ENCODE results near the gene AMD1. TPM values are rescaled to one million over a fixed set of nuclear protein-coding genes. Genes with fewer than 3 reads are reported as not detected.
"Not testable (repeated sequence)": the region's sequence is repeated elsewhere in the genome, so short reads cannot be mapped to it uniquely, and the experiment has no call there.

The AMD1 gene
- total and polyA plus RNA-seq, 12 donors = 15.4 to 64.1 (median 43.5) TPM

- intact Hi-C loops (cut with DNase I) = no loop called here
- H3K27ac ChIP-seq = no peak overlapping the region
- TF ChIP-seq POLR2A (IDR thresholded peaks at IDR 0.05) (no peak), CTCF (IDR thresholded peaks at IDR 0.05) (no peak)
- WGBS, 4 donors = 90 to 97% (median 94%) methylated on average over 6 of the region's 6 CpGs
- no peaks in the 10 kb centered on the region for H3K36me3 ChIP-seq (replicated peaks in 1 of 2)
- no peak overlapping the region for H3K4me3 ChIP-seq
- no peaks in the 10 kb centered on the region for H3K9me3 ChIP-seq (replicated peaks in 1 of 3)
- DNase-seq = no peak
- H3K27me3 ChIP-seq = no peaks in the 10 kb centered on the region
- H3K4me1 ChIP-seq (replicated peaks in 1 of 2) = no peaks in the 10 kb centered on the region
These were observed 43.2 kb upstream of the AMD1 start for GRCh38 chr6:110831405-110831804.

DNA sequence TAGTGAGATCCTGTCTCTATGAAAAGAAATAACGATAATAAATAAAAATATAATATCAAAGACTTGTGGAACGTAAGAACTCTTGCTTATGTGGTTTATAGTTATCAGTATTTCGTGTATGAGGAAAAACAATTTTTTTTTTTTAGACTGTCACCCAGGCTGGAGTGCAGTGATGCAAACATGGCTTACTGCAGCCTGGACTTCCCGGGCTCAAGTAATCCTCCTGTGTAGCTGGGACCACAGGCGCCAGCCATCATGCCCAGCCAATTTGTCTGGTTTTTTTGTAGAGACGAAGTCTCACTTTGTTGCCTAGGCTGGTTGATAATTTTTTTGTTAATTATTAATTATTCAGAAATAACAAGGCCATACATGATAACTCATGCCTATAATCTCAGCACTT, 40.8 kb upstream of the AMD1 start:
- intact Hi-C loops (cut with DNase I) = no loop called here
- Histone ChIP-seq H3K4me1 (replicated peaks in 1 of 2) (no peaks in the 10 kb centered on the region), H3K9me3 (replicated peaks in 1 of 3) (no peaks in the 10 kb centered on the region), H3K27ac (no peak overlapping the region), H3K4me3 (no peak overlapping the region), H3K27me3 (no peaks in the 10 kb centered on the region), H3K36me3 (replicated peaks in 1 of 2) (no peaks in the 10 kb centered on the region)
- TF ChIP-seq POLR2A (IDR thresholded peaks at IDR 0.05) = no peak
- TF ChIP-seq CTCF (IDR thresholded peaks at IDR 0.05) = no peak
- WGBS, 4 donors = 89 to 91% (median 90%) methylated on average over 6 of the region's 6 CpGs
- no peak for DNase-seq

GRCh38 chr6:110835751-110836150, 38.8 kb upstream of the AMD1 start:
- WGBS, 4 donors = 46 to 61% (median 56%) methylated on average over 5 of the region's 5 CpGs
- peak in 4 of 7 donors; percentile 23 to 57 (median 47) for DNase-seq
- intact Hi-C loops (cut with DNase I); H3K27me3 ChIP-seq; H3K27ac ChIP-seq; H3K4me3 ChIP-seq; H3K36me3 ChIP-seq (replicated peaks in 1 of 2); H3K9me3 ChIP-seq (replicated peaks in 1 of 3); H3K4me1 ChIP-seq (replicated peaks in 1 of 2): not testable (repeated sequence)

GRCh38 chr6:110841266-110841665, 33.3 kb upstream of the AMD1 start:
- Histone ChIP-seq H3K4me3 (no peak overlapping the region), H3K36me3 (replicated peaks in 1 of 2) (no peaks in the 10 kb centered on the region), H3K9me3 (replicated peaks in 1 of 3) (no peaks in the 10 kb centered on the region), H3K4me1 (replicated peaks in 1 of 2) (no peaks in the 10 kb centered on the region), H3K27ac (no peak overlapping the region), H3K27me3 (no peaks in the 10 kb centered on the region)
- intact Hi-C loops (cut with DNase I) = no loop called here
- no peak for DNase-seq
- 83 to 89% (median 85%) methylated on average over 6 of the region's 6 CpGs for WGBS, 4 donors
- TF ChIP-seq CTCF (IDR thresholded peaks at IDR 0.05) = no peak
- TF ChIP-seq POLR2A (IDR thresholded peaks at IDR 0.05) = no peak

DNA sequence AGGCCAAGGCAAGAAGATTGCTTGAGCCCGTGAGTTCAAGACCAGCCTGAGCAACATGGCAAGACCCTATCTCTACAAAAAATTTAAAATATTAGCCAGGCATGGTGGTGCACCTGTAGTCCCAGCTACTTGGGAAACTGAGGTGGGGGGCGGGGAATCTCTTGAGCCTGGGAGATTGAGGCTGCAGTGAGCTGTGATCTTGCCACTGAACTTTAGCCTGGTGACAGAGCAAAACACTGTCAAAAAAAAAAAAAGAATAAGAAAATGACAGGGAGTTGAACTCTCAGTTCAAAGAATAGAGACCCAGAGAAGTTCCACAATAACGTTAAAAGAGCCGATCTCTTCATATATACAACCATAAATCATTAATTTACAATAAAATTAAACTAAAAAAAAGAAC, 24.8 kb upstream of the AMD1 start:
- H3K27me3 ChIP-seq = no peaks in the 10 kb centered on the region
- 81 to 93% (median 88%) methylated on average over 4 of the region's 4 CpGs for WGBS, 4 donors
- H3K4me1 ChIP-seq (replicated peaks in 1 of 2) = no peaks in the 10 kb centered on the region
- peak in 1 of 7 donors; percentile 18 for DNase-seq
- TF ChIP-seq CTCF (IDR thresholded peaks at IDR 0.05) (no peak), POLR2A (IDR thresholded peaks at IDR 0.05) (no peak)
- H3K27ac ChIP-seq = no peak overlapping the region
- no peaks in the 10 kb centered on the region for H3K36me3 ChIP-seq (replicated peaks in 1 of 2)
- H3K9me3 ChIP-seq (replicated peaks in 1 of 3) = no peaks in the 10 kb centered on the region
- H3K4me3 ChIP-seq = no peak overlapping the region
- intact Hi-C loops (cut with DNase I) = no loop called here
